Caki2 (cell line): ENCODE data around the gene IRF2BPL. TPM values are rescaled to one million over a fixed set of nuclear protein-coding genes. Genes with fewer than 3 reads are reported as not detected.

Source experiments
- DNase-seq: peaks from one replicate; pipeline ENCODE4 v3.0.0-alpha.2; 2015; ENCODE audit warnings: low read depth
- in situ Hi-C: cut with HindIII; loops from 2 replicates; pipeline ENCODE4 v1.10.0; 2016; ENCODE audit warnings: low sequenced_read_pairs, low pct_unique_long_range_greater_than_20kb, mixed read lengths
- total RNA-seq: library from RNA; depleted of rRNA; stranded (reverse); fragments of >200 nt; shearing (Covaris generic); gene quantifications from 2 replicates; pipeline ENCODE4 v1.2.3, GENCODE V29; 2014; ENCODE audit warnings: low replicate concordance; rRNA removed

IRF2BPL gene
- total RNA-seq, result 45.8 and 55.8 TPM in 2 replicates

DNA sequence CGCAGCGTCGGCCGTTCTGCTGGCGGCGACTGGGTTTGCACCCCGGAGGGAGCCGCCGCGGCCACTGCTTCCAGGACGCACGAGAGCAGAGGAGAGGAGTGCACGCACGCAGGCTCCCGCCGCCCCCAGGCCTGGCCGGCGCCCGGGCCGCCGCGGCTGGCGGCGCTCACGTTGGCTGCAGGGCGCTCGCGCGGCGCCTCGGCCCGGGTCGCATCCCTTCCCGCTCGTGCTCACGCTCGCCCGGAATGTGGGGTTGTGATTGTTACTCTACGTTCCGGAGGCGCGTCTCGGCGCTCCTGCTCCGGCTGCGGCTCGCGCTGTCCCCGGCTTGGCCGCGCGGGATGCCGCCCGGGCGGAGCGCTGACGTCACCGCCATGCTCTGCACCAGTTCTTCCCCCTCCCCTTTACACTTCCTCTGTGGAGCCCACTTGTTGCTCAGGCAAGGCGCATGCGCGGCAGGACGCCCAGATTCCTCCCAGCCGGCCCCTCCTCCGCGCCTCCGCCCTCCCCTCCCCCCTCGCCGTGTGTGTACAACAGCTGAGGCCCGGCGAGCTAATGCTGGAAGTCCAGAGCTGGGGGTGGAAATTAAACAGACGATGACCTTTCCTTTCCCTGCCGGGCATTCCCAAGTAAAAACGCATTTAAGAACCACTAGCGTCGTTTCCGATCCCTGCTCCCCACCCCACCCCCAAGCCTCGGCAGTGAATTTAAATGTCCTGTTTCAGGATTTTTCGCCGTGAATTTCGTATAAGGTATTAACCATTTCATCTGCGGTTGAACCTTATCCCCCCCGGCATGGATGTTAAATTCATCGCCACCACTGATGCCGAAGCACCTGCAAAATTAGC, at the start of gene IRF2BPL:
IRF2BPL (minus strand) TSS at position 325 of the 848 bp plus-strand sequence. CDS start 916 bp downstream, outside the sequence.
- in situ Hi-C loops, result no loop called here
- peak; percentile 92 for DNase-seq

DNA sequence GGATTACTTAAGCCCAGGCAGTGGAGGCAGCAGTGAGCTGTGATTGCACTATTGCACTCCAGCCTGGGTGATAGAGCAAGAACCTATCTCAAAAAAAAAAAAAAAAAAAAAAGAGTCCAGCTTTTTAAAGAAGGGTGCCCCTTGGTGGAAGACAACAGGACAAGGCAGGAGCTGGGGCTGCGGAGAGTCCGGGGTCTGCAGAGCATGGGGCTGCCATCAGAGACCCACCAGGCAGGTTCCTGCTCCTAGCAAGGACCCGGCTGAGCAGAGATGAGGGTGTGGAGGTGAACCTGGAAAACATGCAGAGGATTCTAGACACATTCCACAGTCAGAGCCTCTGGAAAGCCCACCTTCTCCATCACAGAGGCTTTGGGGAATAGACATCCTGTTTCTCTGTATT, 48.5 kb upstream of the IRF2BPL start:
- in situ Hi-C loops, result no loop called here

DNA sequence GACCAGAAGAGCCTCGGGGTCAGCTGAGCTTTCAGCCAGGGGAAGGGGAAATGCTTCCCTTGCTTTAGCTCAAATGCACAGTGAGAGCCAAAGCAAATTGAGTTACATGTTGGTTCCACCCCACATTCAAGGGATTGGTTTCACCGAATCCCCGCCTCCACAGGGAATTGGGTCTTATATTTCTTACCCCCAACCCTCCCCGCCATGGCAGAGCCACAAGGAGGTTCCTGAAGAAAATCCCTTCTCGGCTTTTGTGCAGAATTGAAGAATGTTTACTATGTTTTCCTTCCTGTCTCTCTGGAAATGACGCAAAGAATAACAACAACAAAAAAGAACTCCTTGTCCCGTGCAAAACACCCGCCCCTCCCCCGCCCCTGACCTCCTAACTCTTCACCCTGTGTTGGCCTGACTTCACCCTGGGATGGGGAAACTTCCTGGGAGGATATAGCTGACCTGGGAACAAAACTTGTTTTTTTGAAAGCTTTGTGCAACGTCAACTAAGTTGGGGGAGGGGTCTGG, 47.7 kb upstream of the IRF2BPL start:
- in situ Hi-C loops, result no loop called here
- DNase-seq, result no peak

More for the DNA sequence above, 48.5 kb upstream of the IRF2BPL start:
- no peak for DNase-seq

DNA sequence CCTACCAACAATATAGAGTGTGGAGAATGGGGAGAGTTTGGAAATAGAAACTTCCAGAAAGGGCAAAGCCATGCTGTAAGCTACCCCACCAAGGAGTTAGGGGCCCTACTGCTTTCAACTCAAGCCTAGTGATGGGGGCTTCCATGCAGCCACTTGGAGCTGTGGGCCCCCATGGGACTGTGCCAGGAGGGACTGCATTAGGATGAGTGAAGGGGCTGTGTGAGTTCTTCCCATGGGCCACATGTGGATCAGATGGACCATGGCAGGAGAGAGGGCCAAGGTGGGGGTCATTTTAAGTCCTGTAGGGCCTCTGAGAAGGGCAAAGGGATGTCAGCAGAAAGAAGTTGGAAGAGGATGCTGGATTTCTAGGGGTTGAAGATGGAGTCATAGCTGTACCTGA, 46.5 kb upstream of the IRF2BPL start:
- no peak for DNase-seq
- in situ Hi-C loops, result no loop called here

DNA sequence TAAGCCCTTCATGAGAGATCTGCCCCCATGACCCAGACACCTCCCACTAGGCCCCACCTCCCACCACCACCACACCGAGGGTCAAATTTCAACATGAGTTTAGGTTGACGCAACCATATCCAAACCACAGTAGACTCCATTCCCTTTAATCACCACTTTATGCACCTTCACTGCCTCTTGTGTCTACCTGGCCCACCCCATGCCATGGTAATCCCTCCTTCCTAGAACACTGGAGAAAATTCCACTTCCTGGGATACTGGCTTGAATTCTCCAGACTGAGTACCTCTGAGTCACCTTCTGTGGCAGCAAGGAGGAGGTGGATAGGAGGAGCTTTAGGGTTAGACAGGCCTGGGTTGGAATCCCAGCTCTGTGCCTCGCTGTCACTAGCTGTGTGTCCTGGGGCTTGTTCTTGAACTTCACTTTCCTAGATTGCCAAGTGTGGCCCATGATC, 43.5 kb upstream of the IRF2BPL start:
- DNase-seq, result no peak
- in situ Hi-C loops, result no loop called here

DNA sequence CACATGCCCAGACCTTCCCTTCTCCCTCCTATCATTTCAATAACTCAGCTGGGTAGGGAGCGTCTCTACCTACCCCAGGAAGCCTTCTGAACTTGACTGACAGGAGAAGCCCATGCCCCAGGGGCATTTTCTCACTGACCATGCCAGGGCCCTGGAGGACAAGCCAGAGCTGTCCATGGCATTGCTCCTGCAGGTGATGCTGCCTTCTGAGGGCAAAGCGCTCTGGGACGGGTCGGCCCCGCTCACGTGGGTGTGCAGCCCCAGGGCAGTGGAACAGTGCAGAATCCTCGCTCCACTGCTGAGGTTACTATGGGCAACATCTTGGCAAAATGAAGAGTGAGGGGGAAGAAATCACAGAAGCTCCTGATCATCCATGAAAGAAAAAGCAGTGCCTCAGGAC, 41.0 kb upstream of the IRF2BPL start:
- in situ Hi-C loops, result no loop called here
- no peak for DNase-seq

DNA sequence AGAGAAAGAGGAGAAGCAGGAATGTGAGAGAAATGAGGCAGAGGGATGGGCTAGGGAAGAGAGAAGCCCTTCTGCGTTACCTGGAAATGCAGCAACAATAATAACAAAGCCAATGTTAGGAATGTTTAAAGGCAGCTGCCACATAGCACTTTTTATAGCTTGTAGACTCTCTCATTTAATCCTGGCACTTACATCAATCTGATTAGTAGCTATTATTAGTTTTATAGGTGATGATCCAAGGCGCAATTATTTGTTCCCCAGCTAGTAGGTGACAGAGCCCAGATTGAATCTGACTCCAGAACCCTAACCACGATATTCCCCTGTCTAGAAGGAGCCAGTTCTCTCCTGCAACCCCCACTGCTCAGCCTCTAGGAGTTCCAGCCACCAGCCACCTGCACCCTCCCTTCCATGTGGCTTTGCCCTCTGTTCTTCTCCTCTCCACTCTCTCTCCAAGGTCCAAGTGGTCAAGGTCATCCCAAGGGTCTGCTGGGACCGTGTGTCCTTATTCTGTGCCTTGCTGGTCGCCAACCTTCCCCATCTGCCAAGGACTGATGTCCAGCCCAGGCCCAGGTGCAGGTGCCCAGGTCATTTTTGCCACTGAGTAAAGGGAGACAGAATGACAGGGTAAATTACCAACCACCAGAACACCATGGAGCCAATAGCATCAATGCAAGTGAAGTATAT, 40.2 kb upstream of the IRF2BPL start:
- in situ Hi-C loops, result no loop called here
- DNase-seq, result no peak

DNA sequence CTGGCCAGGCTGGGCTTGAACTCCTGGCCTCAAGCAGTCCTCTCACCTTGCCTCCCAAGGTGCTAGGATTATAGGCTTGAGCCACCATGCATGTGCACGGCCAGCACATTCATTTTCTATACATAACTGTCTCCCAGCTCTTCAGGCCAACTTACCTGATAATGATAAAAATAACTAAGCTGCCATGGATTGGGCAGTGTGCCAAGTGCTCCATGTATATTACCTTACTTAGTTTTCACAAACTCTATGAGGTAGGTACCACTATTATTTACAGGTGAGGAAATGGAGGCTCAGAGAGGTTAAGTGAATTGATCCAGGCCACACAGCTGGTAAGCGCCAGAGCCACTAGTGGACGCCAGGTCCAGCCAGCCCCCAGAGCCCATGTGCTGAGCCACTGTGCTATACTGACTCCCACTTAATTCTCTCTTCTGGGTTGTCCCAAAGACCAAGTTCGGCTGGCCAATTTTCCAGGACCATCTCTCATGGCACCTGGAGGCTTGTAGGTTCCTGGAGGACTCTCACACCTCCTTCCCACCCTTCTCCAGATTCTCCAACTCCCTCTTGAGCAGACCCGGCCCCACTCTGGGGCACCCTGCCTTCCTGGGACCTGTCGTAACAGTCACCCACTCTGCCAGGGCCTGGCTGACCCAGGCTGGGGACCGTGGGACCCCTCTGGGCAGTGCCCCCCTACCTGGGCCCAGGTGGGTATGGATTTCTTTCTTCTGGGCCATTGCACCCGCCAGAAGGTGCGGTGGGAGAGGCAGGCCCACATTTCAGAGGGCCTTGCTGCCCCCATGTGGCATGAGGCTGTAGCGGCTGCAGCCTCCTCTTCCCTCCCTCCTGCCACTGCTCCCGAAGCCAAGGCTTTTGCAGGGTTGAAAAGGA, 39.4 kb upstream of the IRF2BPL start:
- DNase-seq, result peak; percentile 74
- in situ Hi-C loops, result no loop called here

DNA sequence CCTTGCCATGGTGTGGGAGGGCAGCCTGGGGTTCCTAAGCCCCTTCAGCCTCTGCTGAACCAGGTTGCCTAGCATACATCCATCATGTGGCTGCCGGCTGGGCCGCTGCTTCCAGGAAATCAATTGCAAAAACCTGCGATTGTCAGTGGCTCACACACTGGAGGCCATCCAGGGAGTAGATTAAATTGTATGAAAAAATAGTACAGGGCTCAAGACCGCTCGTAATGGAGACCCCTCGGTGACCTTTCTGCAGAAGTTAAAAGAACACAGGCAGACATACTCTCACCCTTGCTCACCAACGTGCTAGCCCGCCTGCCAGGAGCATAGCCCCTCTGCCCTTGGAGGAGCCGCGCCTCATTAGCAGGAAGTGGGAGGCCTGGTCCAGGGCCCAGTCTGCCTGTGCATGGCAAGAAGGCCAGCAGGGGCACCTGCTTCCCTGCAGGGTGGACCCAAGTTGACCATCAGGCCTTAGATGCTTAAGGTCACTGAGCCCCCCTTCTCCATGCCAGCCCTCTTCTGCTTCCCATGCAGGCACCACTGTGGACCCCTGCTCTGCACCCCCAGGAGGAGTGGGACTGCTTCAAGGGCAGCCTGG, 38.2 kb upstream of the IRF2BPL start:
- in situ Hi-C loops, result no loop called here
- no peak for DNase-seq

DNA sequence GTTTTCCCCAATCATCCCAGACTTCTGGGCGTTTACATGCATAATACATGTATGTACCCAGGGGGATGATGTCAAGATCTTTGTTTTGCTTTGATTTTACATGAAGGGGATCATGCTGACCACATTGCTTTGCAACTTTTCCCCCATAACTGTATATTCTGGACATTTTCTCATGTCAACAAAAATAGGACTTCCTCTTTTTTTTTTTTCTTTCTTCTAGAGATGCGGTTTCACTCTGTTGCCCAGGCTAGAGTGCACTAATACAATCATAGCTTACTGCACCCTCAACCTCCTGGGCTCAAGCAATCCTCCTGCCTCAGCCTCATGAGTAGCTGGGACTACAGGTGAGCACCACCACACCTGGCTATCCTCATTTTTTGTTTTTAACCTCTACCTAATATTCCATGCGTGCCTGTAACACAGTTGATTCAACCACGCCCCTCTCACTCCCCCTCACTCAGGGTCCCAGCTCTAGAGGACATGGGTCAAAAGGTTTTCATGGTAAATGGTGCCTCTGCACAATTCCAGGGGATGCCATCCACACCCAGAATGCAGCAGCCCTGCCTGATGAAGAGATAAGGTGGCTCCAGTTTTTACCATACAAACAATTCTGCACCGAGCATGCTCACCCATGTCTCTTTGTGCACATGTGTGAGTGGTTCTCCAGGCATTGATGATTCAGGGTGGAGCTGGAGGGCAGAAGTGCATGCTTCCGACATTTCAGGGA, 37.5 kb upstream of the IRF2BPL start:
- DNase-seq, result no peak
- in situ Hi-C loops, result no loop called here

DNA sequence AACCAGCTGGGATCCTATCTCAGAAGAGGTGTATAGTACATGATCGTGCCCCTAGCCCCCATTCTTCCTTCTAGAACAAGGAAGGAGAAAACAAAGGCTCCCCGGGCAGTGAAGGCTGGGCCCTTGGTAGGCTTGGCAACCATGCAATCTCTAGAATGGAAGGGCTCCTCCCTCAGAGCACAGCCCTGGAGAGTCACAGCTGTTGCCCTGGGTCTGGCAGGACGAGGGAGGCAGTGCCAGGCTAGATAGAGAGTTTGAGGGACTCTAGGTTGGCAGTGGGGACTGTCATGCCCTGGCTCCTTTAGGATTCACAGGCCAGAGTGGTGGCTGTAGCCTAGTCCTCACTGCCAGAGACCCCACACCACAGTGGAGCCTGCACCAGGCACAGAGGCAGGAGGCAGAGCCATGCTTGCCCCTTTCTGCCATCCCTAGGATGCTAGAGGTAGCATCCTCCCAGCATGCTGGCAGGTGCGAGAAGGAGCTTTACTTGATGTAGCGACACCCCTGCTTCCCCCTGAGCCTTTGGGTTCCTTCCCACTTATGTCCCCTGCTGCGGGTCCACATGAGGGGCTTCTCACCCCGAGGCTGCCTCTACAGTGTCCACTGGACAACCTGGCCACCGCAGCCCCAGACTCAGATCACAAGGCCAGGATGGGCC, 36.1 kb upstream of the IRF2BPL start:
- no peak for DNase-seq
- in situ Hi-C loops, result no loop called here

DNA sequence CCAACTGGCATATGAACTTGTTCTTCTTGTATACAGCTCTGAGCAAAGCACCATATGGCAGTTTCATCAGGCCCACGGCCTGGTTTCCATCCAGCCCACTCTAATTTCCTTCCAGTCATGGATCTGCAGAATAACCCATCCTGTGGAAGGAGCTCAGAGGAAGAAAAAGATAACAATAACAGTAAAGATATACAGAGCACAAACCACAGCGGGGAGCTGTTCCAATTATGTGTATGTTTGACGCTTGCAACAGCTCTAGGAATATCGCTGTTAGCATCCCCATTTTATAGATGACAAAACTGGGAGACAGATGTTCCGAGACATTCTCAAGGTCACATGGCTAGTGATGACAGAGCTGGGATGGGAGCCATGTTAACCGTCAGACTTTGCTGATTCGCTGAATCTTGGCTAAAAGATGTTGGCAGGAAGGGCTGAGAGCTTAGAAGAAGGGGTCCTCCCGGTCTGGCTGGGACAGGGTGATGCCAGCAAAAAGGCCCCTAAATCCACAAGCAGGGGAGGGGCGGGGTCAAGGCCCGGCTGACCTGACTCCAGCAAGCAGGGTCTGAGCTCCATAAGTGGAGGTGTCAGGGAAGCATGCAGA, 35.2 kb upstream of the IRF2BPL start:
- in situ Hi-C loops, result no loop called here
- no peak for DNase-seq

DNA sequence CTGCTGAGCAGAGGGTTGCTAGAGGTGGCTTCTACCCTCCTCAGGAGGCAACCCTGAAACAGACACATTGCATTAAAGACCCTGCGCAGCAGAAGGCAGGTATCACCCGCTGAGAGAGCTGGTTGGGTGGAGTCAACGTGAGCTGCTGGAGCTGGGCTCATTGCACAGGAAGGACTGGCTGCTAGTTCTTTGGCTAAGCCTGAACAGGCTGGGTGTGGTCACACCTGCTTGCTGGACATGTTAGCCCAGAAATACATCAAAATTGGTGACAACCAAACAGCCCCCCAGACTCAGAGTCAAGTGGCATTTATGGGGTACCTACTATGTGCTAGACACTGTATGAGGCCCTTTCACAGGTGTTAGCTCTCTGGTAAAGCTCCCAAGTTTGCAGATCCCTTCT, 33.8 kb upstream of the IRF2BPL start:
- in situ Hi-C loops, result no loop called here
- no peak for DNase-seq

DNA sequence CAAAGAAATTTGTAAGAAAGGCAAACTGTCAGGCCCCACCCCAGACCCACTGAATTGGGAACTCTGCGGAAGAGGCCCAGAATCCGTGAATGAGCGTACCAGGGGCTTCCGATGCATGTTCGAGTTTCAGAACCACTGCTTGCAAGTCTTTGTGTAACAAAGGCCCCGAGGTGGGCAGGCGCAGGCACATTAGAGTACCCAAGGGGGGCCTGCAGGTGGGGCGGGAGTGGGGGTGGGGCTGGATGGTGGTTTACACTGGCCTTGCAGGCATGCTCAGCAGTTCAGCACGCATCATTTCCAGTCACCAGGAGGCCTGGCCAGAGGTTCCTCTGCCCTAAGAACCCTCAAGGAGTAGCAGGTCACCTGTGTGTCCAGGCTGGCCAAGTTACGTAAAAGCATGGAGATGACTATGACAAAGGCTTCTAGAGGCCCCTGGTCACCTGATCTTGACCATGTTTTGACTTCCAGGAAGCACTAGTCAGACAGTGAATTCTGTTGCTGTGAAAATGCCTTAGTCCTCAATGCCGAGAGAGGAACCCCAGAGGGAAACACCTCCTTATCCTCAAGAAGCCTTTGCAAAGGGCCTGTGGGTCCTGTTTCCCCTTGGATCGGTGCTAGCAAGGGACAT, 33.2 kb upstream of the IRF2BPL start:
- no peak for DNase-seq
- in situ Hi-C loops, result no loop called here

DNA sequence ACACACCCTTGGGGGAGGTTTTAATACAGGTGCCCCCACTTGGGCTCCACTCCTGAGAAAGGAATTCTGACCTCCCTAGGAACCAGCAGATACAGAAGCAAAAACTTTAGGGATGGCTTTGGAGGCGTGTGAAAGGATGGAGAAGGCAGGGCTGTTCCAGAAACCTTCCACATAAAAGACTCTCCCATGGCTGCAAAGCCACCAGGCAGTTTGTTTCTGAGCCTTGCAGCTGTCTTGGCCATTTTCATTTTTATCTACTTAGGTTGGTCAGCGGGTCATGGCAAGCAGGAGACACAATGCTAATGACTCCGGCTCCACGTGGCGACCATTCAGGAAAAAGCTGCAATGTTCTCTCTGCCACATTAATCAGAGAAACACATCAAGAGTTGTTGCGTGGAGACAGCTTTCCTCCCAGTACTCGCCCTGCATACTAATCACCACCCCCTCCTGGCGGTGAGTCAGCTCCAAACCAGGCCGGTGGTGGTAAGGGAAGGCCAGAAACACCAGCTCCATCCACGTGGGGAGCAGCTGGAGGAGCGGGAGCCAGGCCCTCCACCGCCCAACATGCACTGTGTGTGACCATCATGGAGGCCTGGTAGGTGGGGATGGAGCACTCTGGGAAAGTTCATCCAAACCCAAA, 30.9 kb upstream of the IRF2BPL start:
- peak; percentile 80 for DNase-seq
- in situ Hi-C loops, result no loop called here

DNA sequence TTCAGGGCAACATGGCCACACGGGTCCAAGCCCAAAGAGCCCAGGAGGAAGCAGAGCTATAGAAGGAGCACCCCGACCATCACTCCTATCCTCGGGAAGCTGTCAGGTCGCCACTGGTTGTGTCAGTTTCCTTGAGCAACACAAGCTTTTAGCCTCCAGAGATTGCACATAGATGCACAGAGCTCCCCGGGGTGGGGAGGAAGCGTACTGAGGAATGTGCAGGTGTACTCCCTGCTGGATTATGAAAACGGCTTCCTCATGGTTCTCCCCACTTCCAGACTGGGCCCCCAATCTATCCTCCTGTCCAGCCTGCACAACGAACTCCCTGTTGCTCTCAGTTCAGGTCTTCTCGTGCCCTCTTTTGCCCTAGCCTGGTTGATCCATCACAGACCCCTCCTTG, 30.3 kb upstream of the IRF2BPL start:
- DNase-seq, result no peak
- in situ Hi-C loops, result no loop called here
